ENCODE results near the gene CNN2. TPM values are rescaled to one million over a fixed set of nuclear protein-coding genes. Genes with fewer than 3 reads are reported as not detected.

Gene CNN2
- total RNA-seq (2022; extraction: Qiagen RNA extraction; ENCODE audit: low read depth): 47.8 to 55.7 TPM (median 50.2 TPM) in 5 replicates

GRCh38 chr19:1025960-1026782, at the start of gene CNN2:
CNN2 (plus strand) TSS chr19:1026608; CDS start chr19:1026662, 54 bp downstream.

GRCh38 chr19:984165-984967, 42.0 kb upstream of the CNN2 start, which contains the start of gene WDR18:
WDR18 (plus strand) TSS chr19:984345; CDS start chr19:984354, 9 bp downstream.

GRCh38 chr19:1000095-1000494, 26.3 kb upstream of the CNN2 start, which contains the start of gene GRIN3B:
GRIN3B (plus strand) TSS chr19:1000419; CDS start chr19:1000438, 19 bp downstream.

GRCh38 chr19:1020868-1021425, 5.5 kb upstream of the CNN2 start, which contains the start of gene TMEM259:
TMEM259 (minus strand) TSS chr19:1021123; CDS start chr19:1020996, 127 bp downstream.

GRCh38 chr19:1039646-1040475, 13.5 kb downstream of the CNN2 start, which contains the start of gene ABCA7:
ABCA7 (plus strand) TSS chr19:1040107; CDS start chr19:1041362, 1,255 bp downstream.

GRCh38 chr19:1066748-1067340, 40.4 kb downstream of the CNN2 start, which contains the start of gene ARHGAP45:
ARHGAP45 (plus strand) TSS chr19:1067167; CDS start chr19:1067406, 239 bp downstream.

Other genes with a start within 250 kb of the CNN2 start
- 218 to 248 TPM (median 225 TPM) in 5 replicates for gene PTBP1, start 229.2 kb upstream of the CNN2 start, total RNA-seq (2022; extraction: Qiagen RNA extraction; ENCODE audit: low read depth)
- gene PLPPR3, start 204.7 kb upstream of the CNN2 start, total RNA-seq (2022; extraction: Qiagen RNA extraction; ENCODE audit: low read depth): 2.8 to 5.5 TPM (median 4.3 TPM) in 5 replicates
- 0.14 to 0.53 TPM (median 0.28 TPM) in 4 of 5 replicates, not detected in the other for gene AZU1, start 198.8 kb upstream of the CNN2 start, total RNA-seq (2022; extraction: Qiagen RNA extraction; ENCODE audit: low read depth)
- gene PRTN3, start 185.6 kb upstream of the CNN2 start, total RNA-seq (2022; extraction: Qiagen RNA extraction; ENCODE audit: low read depth): 0.26 to 0.50 TPM (median 0.34 TPM) in 4 of 5 replicates, not detected in the other
- 0.09 TPM in 1 of 5 replicates, not detected in the others for gene ELANE, start 174.3 kb upstream of the CNN2 start, total RNA-seq (2022; extraction: Qiagen RNA extraction; ENCODE audit: low read depth)
- 9.2 to 23.6 TPM (median 21.2 TPM) in 5 replicates for gene CFD, start 166.9 kb upstream of the CNN2 start, total RNA-seq (2022; extraction: Qiagen RNA extraction; ENCODE audit: low read depth)
- 10.6 to 21.5 TPM (median 17.4 TPM) in 5 replicates for gene MED16, start 133.4 kb upstream of the CNN2 start, total RNA-seq (2022; extraction: Qiagen RNA extraction; ENCODE audit: low read depth)
- gene RNU6-9, start 133.1 kb upstream of the CNN2 start, total RNA-seq (2022; extraction: Qiagen RNA extraction; ENCODE audit: low read depth): not detected in 5 replicates
- gene R3HDM4, start 113.4 kb upstream of the CNN2 start, total RNA-seq (2022; extraction: Qiagen RNA extraction; ENCODE audit: low read depth): 26.2 to 43.3 TPM (median 39.5 TPM) in 5 replicates
- gene KISS1R, start 109.3 kb upstream of the CNN2 start, total RNA-seq (2022; extraction: Qiagen RNA extraction; ENCODE audit: low read depth): 0.23 to 0.88 TPM (median 0.29 TPM) in 5 replicates
- 4.0 to 5.9 TPM (median 5.5 TPM) in 5 replicates for gene ARID3A, start 100.6 kb upstream of the CNN2 start, total RNA-seq (2022; extraction: Qiagen RNA extraction; ENCODE audit: low read depth)
- gene WDR18, start 42.3 kb upstream of the CNN2 start, total RNA-seq (2022; extraction: Qiagen RNA extraction; ENCODE audit: low read depth): 44.5 to 73.6 TPM (median 71.9 TPM) in 5 replicates
- 1.5 to 3.3 TPM (median 2.7 TPM) in 5 replicates for gene GRIN3B, start 26.2 kb upstream of the CNN2 start, total RNA-seq (2022; extraction: Qiagen RNA extraction; ENCODE audit: low read depth)
- 64.2 to 118 TPM (median 113 TPM) in 5 replicates for gene TMEM259, start 5.5 kb upstream of the CNN2 start, total RNA-seq (2022; extraction: Qiagen RNA extraction; ENCODE audit: low read depth)
- gene RNU6-2, start 5.1 kb upstream of the CNN2 start, total RNA-seq (2022; extraction: Qiagen RNA extraction; ENCODE audit: low read depth): not detected in 5 replicates
- gene ABCA7, start 13.5 kb downstream of the CNN2 start, total RNA-seq (2022; extraction: Qiagen RNA extraction; ENCODE audit: low read depth): 4.0 to 10.7 TPM (median 9.8 TPM) in 5 replicates
- 0.93 to 2.5 TPM (median 2.2 TPM) in 5 replicates for gene ARHGAP45, start 40.6 kb downstream of the CNN2 start, total RNA-seq (2022; extraction: Qiagen RNA extraction; ENCODE audit: low read depth)
- gene POLR2E, start 68.8 kb downstream of the CNN2 start, total RNA-seq (2022; extraction: Qiagen RNA extraction; ENCODE audit: low read depth): 201 to 251 TPM (median 240 TPM) in 5 replicates
- gene GPX4, start 77.4 kb downstream of the CNN2 start, total RNA-seq (2022; extraction: Qiagen RNA extraction; ENCODE audit: low read depth): 417 to 514 TPM (median 483 TPM) in 5 replicates
- 27.5 to 47.3 TPM (median 43.9 TPM) in 5 replicates for gene SBNO2, start 147.7 kb downstream of the CNN2 start, total RNA-seq (2022; extraction: Qiagen RNA extraction; ENCODE audit: low read depth)
- 29.9 to 41.2 TPM (median 38.4 TPM) in 5 replicates for gene STK11, start 179.2 kb downstream of the CNN2 start, total RNA-seq (2022; extraction: Qiagen RNA extraction; ENCODE audit: low read depth)
- 2.5 to 5.5 TPM (median 3.9 TPM) in 5 replicates for gene CBARP, start 211.4 kb downstream of the CNN2 start, total RNA-seq (2022; extraction: Qiagen RNA extraction; ENCODE audit: low read depth)
- gene ATP5F1D, start 215.1 kb downstream of the CNN2 start, total RNA-seq (2022; extraction: Qiagen RNA extraction; ENCODE audit: low read depth): 84.2 to 179 TPM (median 170 TPM) in 5 replicates
- 37.1 to 48.7 TPM (median 42.2 TPM) in 5 replicates for gene MIDN, start 222.0 kb downstream of the CNN2 start, total RNA-seq (2022; extraction: Qiagen RNA extraction; ENCODE audit: low read depth)
- 89.7 to 185 TPM (median 104 TPM) in 5 replicates for gene CIRBP, start 242.7 kb downstream of the CNN2 start, total RNA-seq (2022; extraction: Qiagen RNA extraction; ENCODE audit: low read depth)
- 49.3 to 93.2 TPM (median 86.5 TPM) in 5 replicates for gene FAM174C, start 248.9 kb downstream of the CNN2 start, total RNA-seq (2022; extraction: Qiagen RNA extraction; ENCODE audit: low read depth)

Data from A549 treated with RU486 at 1 μM for 4 hours (cell line).